ENCODE results near the gene CTRL. TPM values are rescaled to one million over a fixed set of nuclear protein-coding genes. Genes with fewer than 3 reads are reported as not detected.

Gene CTRL
- total RNA-seq, 2 experiments from 2014 or later: 4.0 to 5.9 TPM

GRCh38 chr16:67962135-67962534 lies 30.5 kb upstream of the CTRL start:
- CTCF ChIA-PET (ENCODE audit: unreplicated experiment): no interaction called here
- H2AFZ ChIP-seq (ENCODE audit: low read length): no peak overlapping the region
- H3K4me1 ChIP-seq (ENCODE audit: insufficient read depth, low read length, poor library complexity, severe bottlenecking): peaks cover 17% of the 10 kb centered on the region
- H3K27ac ChIP-seq (ENCODE audit: low read depth, low read length, poor library complexity, severe bottlenecking): no peak overlapping the region
- no peak for TF ChIP-seq CTCF (conservative IDR thresholded peaks at IDR 0.05; ENCODE audit: low read length)
- no peak for TF ChIP-seq EZH2phosphoT487 (IDR thresholded peaks at IDR 0.05; ENCODE audit: borderline replicate concordance, low read depth, low read length)
- POLR2A ChIA-PET: no interaction called here
- H4K20me1 ChIP-seq (ENCODE audit: insufficient read depth, low read length): no peaks in the 10 kb centered on the region
- H3K9me2 ChIP-seq (ENCODE audit: insufficient read depth, low read length): no peaks in the 10 kb centered on the region
- BruUV-seq (replicated peaks): no TSS peak
- intact Hi-C loops (cut with micrococcal nuclease; ENCODE audit: unreplicated experiment): no loop called here
- H3K4me2 ChIP-seq (ENCODE audit: low read length): no peak overlapping the region
- no peaks in the 10 kb centered on the region for H3K79me2 ChIP-seq (ENCODE audit: insufficient read depth, low read depth, low read length)
- DNase-seq (ENCODE audit: low spot score): no peak
- no peaks in the 10 kb centered on the region for H3K9me3 ChIP-seq (ENCODE audit: low read length)
- H3K4me3 ChIP-seq (ENCODE audit: low read depth, low read length, poor library complexity, severe bottlenecking): no peak overlapping the region
- H3K36me3 ChIP-seq (ENCODE audit: insufficient read depth, low read length): no peaks in the 10 kb centered on the region

- no peak overlapping the region for H3K4me2 ChIP-seq (ENCODE audit: low read length)
- H2AFZ ChIP-seq (ENCODE audit: low read length): no peak overlapping the region
- no peak overlapping the region for H3K4me3 ChIP-seq (ENCODE audit: low read depth, low read length, poor library complexity, severe bottlenecking)
- H3K27ac ChIP-seq (ENCODE audit: low read depth, low read length, poor library complexity, severe bottlenecking): no peak overlapping the region
- H3K9me2 ChIP-seq (ENCODE audit: insufficient read depth, low read length): no peaks in the 10 kb centered on the region
- H3K79me2 ChIP-seq (ENCODE audit: insufficient read depth, low read depth, low read length): no peaks in the 10 kb centered on the region
- intact Hi-C loops (cut with micrococcal nuclease; ENCODE audit: unreplicated experiment): no loop called here
- TF ChIP-seq CTCF (conservative IDR thresholded peaks at IDR 0.05; ENCODE audit: low read length) (no peak), EZH2phosphoT487 (IDR thresholded peaks at IDR 0.05; ENCODE audit: borderline replicate concordance, low read depth, low read length) (no peak)
- ChIA-PET POLR2A (no interaction called here), CTCF (ENCODE audit: unreplicated experiment) (no interaction called here)
- no peaks in the 10 kb centered on the region for H3K9me3 ChIP-seq (ENCODE audit: low read length)
- BruUV-seq (replicated peaks): no TSS peak
- DNase-seq (ENCODE audit: low spot score): no peak
- no peaks in the 10 kb centered on the region for H4K20me1 ChIP-seq (ENCODE audit: insufficient read depth, low read length)
- H3K4me1 ChIP-seq (ENCODE audit: insufficient read depth, low read length, poor library complexity, severe bottlenecking): peaks cover 11% of the 10 kb centered on the region
- no peaks in the 10 kb centered on the region for H3K36me3 ChIP-seq (ENCODE audit: insufficient read depth, low read length)
Measured at GRCh38 chr16:67961551-67961957, 29.9 kb upstream of the CTRL start.

DNA sequence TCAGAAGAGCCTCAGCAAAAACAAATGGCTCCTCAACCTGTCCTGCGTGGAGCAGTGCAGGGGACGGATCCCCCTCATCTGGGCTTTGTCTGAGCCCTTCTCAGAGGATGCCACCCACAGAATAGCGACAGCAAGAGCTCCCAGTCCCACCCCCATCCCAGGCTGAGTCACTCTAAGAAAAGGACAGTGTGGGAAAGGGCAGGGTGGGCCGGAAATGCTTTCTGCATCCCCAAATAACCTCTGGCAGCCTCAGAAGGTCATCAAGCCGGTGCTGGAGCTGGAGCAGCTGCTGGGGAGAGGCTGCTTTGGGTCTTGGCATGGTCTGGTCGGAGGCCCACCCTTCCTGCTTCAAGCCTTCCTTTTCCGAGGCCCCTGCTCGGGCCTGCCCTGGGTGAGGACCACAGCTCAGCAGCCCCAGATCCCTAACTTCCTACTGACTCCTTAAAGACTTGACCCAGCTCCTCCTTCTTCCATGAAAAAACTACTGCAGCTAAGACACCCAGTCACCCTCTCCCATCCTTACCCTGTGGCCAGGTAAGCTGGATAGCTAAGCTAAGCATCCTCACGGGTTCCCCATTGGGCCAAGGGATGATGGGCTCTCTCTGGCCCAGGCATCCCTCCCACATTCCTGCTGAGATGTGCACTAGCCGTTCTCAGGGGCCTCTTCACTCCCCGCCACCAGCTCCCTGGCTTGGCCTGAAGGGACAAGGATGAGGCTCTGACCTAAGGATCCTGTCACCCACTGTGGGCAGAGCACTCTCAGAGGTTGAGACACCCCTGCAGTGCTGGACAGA lies 28.1 kb upstream of the CTRL start:
- H3K9me3 ChIP-seq (ENCODE audit: low read length): no peaks in the 10 kb centered on the region
- H3K36me3 ChIP-seq (ENCODE audit: insufficient read depth, low read length): no peaks in the 10 kb centered on the region
- ChIA-PET POLR2A (interaction anchor here (0.6 kb wide), 1 partner anchor 52 kb away, joined by 3 read pairs; no protein-coding TSS in a partner anchor), CTCF (ENCODE audit: unreplicated experiment) (no interaction called here)
- BruUV-seq (replicated peaks): no TSS peak
- H3K4me3 ChIP-seq (ENCODE audit: low read depth, low read length, poor library complexity, severe bottlenecking): no peak overlapping the region
- DNase-seq (ENCODE audit: low spot score): no peak
- H3K27ac ChIP-seq (ENCODE audit: low read depth, low read length, poor library complexity, severe bottlenecking): no peak overlapping the region
- H3K79me2 ChIP-seq (ENCODE audit: insufficient read depth, low read depth, low read length): no peaks in the 10 kb centered on the region
- intact Hi-C loops (cut with micrococcal nuclease; ENCODE audit: unreplicated experiment): no loop called here
- no peaks in the 10 kb centered on the region for H4K20me1 ChIP-seq (ENCODE audit: insufficient read depth, low read length)
- no peak overlapping the region for H2AFZ ChIP-seq (ENCODE audit: low read length)
- no peaks in the 10 kb centered on the region for H3K9me2 ChIP-seq (ENCODE audit: insufficient read depth, low read length)
- no peak overlapping the region for H3K4me2 ChIP-seq (ENCODE audit: low read length)
- peaks cover under 1% of the 10 kb centered on the region for H3K4me1 ChIP-seq (ENCODE audit: insufficient read depth, low read length, poor library complexity, severe bottlenecking)
- TF ChIP-seq CTCF (conservative IDR thresholded peaks at IDR 0.05; ENCODE audit: low read length): no peak
- no peak for TF ChIP-seq EZH2phosphoT487 (IDR thresholded peaks at IDR 0.05; ENCODE audit: borderline replicate concordance, low read depth, low read length)
